Panc1 (cell line): Measurements from ENCODE around the gene RNF41.

Experiments used
- CTCF ChIP-seq: fragments of 450-650 bp; IDR thresholded peaks from 2 replicates; pipeline ENCODE4 v1.5.1; 2017; ENCODE audit warnings: mild to moderate bottlenecking
- POLR2AphosphoS5 ChIP-seq: IDR thresholded peaks from 2 replicates; pipeline ENCODE4 v1.6.1; 2012; ENCODE audit warnings: mild to moderate bottlenecking, low read depth, low read length, moderate library complexity
- SIN3A ChIP-seq: IDR thresholded peaks from 2 replicates; pipeline ENCODE4 v1.6.1; 2012; ENCODE audit warnings: low read depth, mild to moderate bottlenecking, low read length, moderate library complexity, borderline replicate concordance; ENCODE audit not compliant: insufficient read depth
- TCF7L2 ChIP-seq: IDR thresholded peaks from 2 replicates; pipeline ENCODE4 v1.6.1; 2011; ENCODE audit warnings: mild to moderate bottlenecking, low read depth, low read length, inconsistent platforms
- TF ChIP-seq, protein P1 (sequence below), 2 experiments: IDR thresholded peaks; 2 replicates each; pipeline ENCODE4 v1.6.1; 2011 to 2012; ENCODE audit warnings: low read depth in 2 of 2, control low read depth in 1 of 2, low read length in 1 of 2, mild to moderate bottlenecking in 1 of 2, moderate library complexity in 1 of 2; ENCODE audit not compliant: insufficient read depth in 1 of 2

DNA sequence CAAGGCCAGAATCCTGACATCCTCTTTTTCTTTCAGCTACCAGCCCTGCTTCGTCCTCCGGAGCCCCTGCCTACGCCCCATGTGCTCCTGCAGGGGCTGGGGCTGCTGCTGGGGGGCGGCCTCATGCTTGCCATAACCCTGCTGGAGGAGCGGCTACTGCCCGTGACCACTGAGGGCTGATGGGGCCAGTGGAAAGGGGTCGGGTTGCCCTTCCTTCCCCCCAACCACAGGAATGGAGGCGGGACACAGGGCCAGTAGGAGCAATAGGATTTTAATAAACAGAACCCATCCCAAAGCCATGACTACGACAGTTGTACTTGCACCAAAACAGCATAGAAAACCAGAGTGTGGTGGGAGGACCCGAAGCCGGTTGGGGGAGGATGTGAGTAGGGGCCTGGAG lies 15.8 kb upstream of the RNF41 start:
- TF ChIP-seq TCF7L2 (no peak), CTCF (no peak), POLR2AphosphoS5 (no peak), SIN3A (no peak)
- TF ChIP-seq, protein P1, sequence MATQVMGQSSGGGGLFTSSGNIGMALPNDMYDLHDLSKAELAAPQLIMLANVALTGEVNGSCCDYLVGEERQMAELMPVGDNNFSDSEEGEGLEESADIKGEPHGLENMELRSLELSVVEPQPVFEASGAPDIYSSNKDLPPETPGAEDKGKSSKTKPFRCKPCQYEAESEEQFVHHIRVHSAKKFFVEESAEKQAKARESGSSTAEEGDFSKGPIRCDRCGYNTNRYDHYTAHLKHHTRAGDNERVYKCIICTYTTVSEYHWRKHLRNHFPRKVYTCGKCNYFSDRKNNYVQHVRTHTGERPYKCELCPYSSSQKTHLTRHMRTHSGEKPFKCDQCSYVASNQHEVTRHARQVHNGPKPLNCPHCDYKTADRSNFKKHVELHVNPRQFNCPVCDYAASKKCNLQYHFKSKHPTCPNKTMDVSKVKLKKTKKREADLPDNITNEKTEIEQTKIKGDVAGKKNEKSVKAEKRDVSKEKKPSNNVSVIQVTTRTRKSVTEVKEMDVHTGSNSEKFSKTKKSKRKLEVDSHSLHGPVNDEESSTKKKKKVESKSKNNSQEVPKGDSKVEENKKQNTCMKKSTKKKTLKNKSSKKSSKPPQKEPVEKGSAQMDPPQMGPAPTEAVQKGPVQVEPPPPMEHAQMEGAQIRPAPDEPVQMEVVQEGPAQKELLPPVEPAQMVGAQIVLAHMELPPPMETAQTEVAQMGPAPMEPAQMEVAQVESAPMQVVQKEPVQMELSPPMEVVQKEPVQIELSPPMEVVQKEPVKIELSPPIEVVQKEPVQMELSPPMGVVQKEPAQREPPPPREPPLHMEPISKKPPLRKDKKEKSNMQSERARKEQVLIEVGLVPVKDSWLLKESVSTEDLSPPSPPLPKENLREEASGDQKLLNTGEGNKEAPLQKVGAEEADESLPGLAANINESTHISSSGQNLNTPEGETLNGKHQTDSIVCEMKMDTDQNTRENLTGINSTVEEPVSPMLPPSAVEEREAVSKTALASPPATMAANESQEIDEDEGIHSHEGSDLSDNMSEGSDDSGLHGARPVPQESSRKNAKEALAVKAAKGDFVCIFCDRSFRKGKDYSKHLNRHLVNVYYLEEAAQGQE (IDR thresholded peaks at IDR 0.05; ENCODE audit: insufficient read depth in 1 of 2, low read depth in 2 of 2, low read length in 1 of 2), result no peak
